T47D (cell line): ENCODE data around the gene SAMD14.
A peak's percentile ranks its signal among the peaks of the same experiment; 100 is the strongest.

Source experiments
- DNase-seq, 2 experiments: peaks; one replicate each; pipeline versions ENCODE4 v3.0.0 to v3.0.0-alpha.2; 2011 to 2012; ENCODE audit warnings: low read depth in 1 of 2, low spot score in 1 of 2
- JUND ChIP-seq: IDR thresholded peaks from 2 replicates; pipeline ENCODE4 v1.6.1; 2012; ENCODE audit warnings: low read depth
- in situ Hi-C: cut with HindIII; loops from 2 replicates; pipeline ENCODE4 v1.10.0; 2016; ENCODE audit warnings: low sequenced_read_pairs, low pct_unique_long_range_greater_than_20kb

The SAMD14 gene

GRCh38 chr17:50129728-50130558, at the start of gene SAMD14:
TSS of gene SAMD14 (minus strand) at chr17:50130160. CDS start at chr17:50124959, 5,201 bp downstream.
- in situ Hi-C loops: no loop called here
- TF ChIP-seq JUND: no peak
- peak; percentile 69 to 81 for DNase-seq

GRCh38 chr17:50177983-50178834, 48.2 kb upstream of the SAMD14 start:
- TF ChIP-seq JUND: no peak
- peak; percentile 60 to 79 for DNase-seq

GRCh38 chr17:50177476-50177875, 47.5 kb upstream of the SAMD14 start:
- no peak for DNase-seq
- no peak for TF ChIP-seq JUND
- in situ Hi-C loops: no loop called here

More at GRCh38 chr17:50177983-50178834, 48.2 kb upstream of the SAMD14 start:
- in situ Hi-C loops: no loop called here

GRCh38 chr17:50176559-50177357, 46.8 kb upstream of the SAMD14 start:
- in situ Hi-C loops: no loop called here
- DNase-seq: no peak

GRCh38 chr17:50175035-50175807, 45.3 kb upstream of the SAMD14 start:
- in situ Hi-C loops: no loop called here
- no peak for DNase-seq
- no peak for TF ChIP-seq JUND

More at GRCh38 chr17:50176559-50177357, 46.8 kb upstream of the SAMD14 start:
- TF ChIP-seq JUND: no peak

GRCh38 chr17:50174444-50174843, 44.5 kb upstream of the SAMD14 start:
- no peak for DNase-seq
- no peak for TF ChIP-seq JUND
- in situ Hi-C loops: no loop called here

GRCh38 chr17:50173335-50173941, 43.5 kb upstream of the SAMD14 start:
- no peak for TF ChIP-seq JUND
- DNase-seq: no peak
- in situ Hi-C loops: no loop called here

- TF ChIP-seq JUND: no peak
- in situ Hi-C loops: no loop called here
- no peak for DNase-seq
Observed at GRCh38 chr17:50172936-50173334, 43.0 kb upstream of the SAMD14 start.

- in situ Hi-C loops: no loop called here
- no peak for DNase-seq
- TF ChIP-seq JUND: no peak
Observed at GRCh38 chr17:50172130-50172529, 42.2 kb upstream of the SAMD14 start.

- in situ Hi-C loops: no loop called here
Observed at GRCh38 chr17:50171371-50172071, 41.6 kb upstream of the SAMD14 start.

GRCh38 chr17:50170662-50171370, 40.9 kb upstream of the SAMD14 start:
- DNase-seq: no peak
- no peak for TF ChIP-seq JUND
- in situ Hi-C loops: no loop called here

More at GRCh38 chr17:50171371-50172071, 41.6 kb upstream of the SAMD14 start:
- DNase-seq: no peak
- TF ChIP-seq JUND: no peak
